H1 (cell line): ENCODE results near the gene SLC1A2. TPM values are rescaled to one million over a fixed set of nuclear protein-coding genes. Genes with fewer than 3 reads are reported as not detected.

Source experiments
- CTCF ChIA-PET: fragments of 300-600 bp; sonication (Branson Sonifier 250); formaldehyde crosslinking; loops from one replicate; lab custom pipeline; 2021; ENCODE audit not compliant: partially characterized antibody; lab: Charles Lee
- POLR2A ChIA-PET: fragments of 300-600 bp; sonication (Branson Sonifier 250); formaldehyde crosslinking; loops from one replicate; lab custom pipeline; 2021; ENCODE audit warnings: inconsistent platforms; ENCODE audit not compliant: partially characterized antibody; lab: Charles Lee
- DNase-seq, 2 experiments: peaks; one replicate each; pipeline versions ENCODE4 v3.0.0 to v3.0.0-alpha.2; 2010 to 2022; ENCODE audit warnings: low spot score in 2 of 2, low read depth in 1 of 2, mixed read lengths in 1 of 2
- FAIRE-seq: peaks from 2 replicates; lab custom pipeline; 2011; peaks lifted over from hg19 to GRCh38; lab: Jason Lieb, UNC
- H2AFZ ChIP-seq: 2 replicates; pipeline ENCODE4 v1.8.1; 2012; ENCODE audit warnings: low read length, inconsistent platforms
- H2AK5ac ChIP-seq: 2 replicates; pipeline ENCODE4 v1.6.1; 2013; ENCODE audit warnings: low read depth, low read length
- H2BK120ac ChIP-seq: replicated peaks from 2 replicates; pipeline ENCODE3; 2013; ENCODE audit warnings: low read depth, low read length, inconsistent platforms
- H2BK12ac ChIP-seq: 2 replicates; pipeline ENCODE4 v1.6.1; 2013; ENCODE audit warnings: low read depth, low read length
- H2BK15ac ChIP-seq: 2 replicates; pipeline ENCODE4 v1.6.1; 2013; ENCODE audit warnings: low read length
- H2BK20ac ChIP-seq: 2 replicates; pipeline ENCODE4 v1.6.1; 2013; ENCODE audit warnings: low read length
- H2BK5ac ChIP-seq: 2 replicates; pipeline ENCODE4 v1.6.1; 2013; ENCODE audit warnings: low read depth, low read length
- H3K14ac ChIP-seq: 2 replicates; pipeline ENCODE4 v1.6.1; 2013; ENCODE audit warnings: inconsistent platforms; ENCODE audit not compliant: insufficient read length
- H3K18ac ChIP-seq: 2 replicates; pipeline ENCODE4 v1.6.1; 2013; ENCODE audit warnings: low read length; ENCODE audit errors: extremely low read depth
- H3K23ac ChIP-seq: 2 replicates; pipeline ENCODE4 v1.6.1; 2013; ENCODE audit warnings: inconsistent platforms; ENCODE audit not compliant: insufficient read length
- H3K23me2 ChIP-seq: 2 replicates; pipeline ENCODE4 v1.6.1; 2013; ENCODE audit warnings: low read depth, low read length
- H3K27ac ChIP-seq: 2 replicates; pipeline ENCODE4 v1.6.1; 2011; ENCODE audit warnings: low read depth, low read length, inconsistent platforms
- H3K27me3 ChIP-seq, 4 experiments: replicated peaks in 1 of 4; 1 replicate in 1 of 4; 2 replicates in 3 of 4; pipeline versions ENCODE4 v1.6.1 to v1.8.1; 2011 to 2013; ENCODE audit warnings: low read length in 3 of 4, mild to moderate bottlenecking in 3 of 4, inconsistent platforms in 2 of 4, mixed read lengths in 2 of 4, moderate library complexity in 1 of 4; ENCODE audit not compliant: control insufficient read depth in 3 of 4, insufficient read depth in 3 of 4; ENCODE audit errors: extremely low read depth in 1 of 4
- H3K36me3 ChIP-seq, 4 experiments: 2 replicates each; pipeline versions ENCODE4 v1.6.1 to v1.8.1; 2011 to 2013; ENCODE audit warnings: mild to moderate bottlenecking in 4 of 4, low read length in 3 of 4, moderate library complexity in 2 of 4, control low read depth in 1 of 4, inconsistent platforms in 1 of 4; ENCODE audit not compliant: insufficient read depth in 4 of 4, control insufficient read depth in 2 of 4
- H3K4ac ChIP-seq: replicated peaks from 2 replicates; pipeline ENCODE3; 2013; ENCODE audit warnings: low read length, low read depth, mixed read lengths, inconsistent platforms; ENCODE audit not compliant: insufficient read length
- H3K4me1 ChIP-seq, 4 experiments: replicated peaks in 1 of 4; 1 replicate in 1 of 4; 2 replicates in 3 of 4; pipeline versions ENCODE4 v1.6.1 to v1.8.1; 2011 to 2013; ENCODE audit warnings: low read length in 3 of 4, inconsistent platforms in 2 of 4, mixed read lengths in 1 of 4; ENCODE audit not compliant: insufficient read depth in 4 of 4, control insufficient read depth in 3 of 4
- H3K4me2 ChIP-seq, 2 experiments: 2 replicates each; pipeline versions ENCODE4 v1.6.1 to v1.8.1; 2011 to 2013; ENCODE audit warnings: low read depth in 2 of 2, low read length in 2 of 2, control low read depth in 1 of 2, inconsistent platforms in 1 of 2, mild to moderate bottlenecking in 1 of 2; ENCODE audit not compliant: insufficient read depth in 1 of 2
- H3K4me3 ChIP-seq, 4 experiments: fragments of 200-600, 300-600 bp in 1 of 4; sonication (generic), shearing (Covaris generic), sonication (Bioruptor Twin) in 1 of 4; 2 replicates each; pipeline versions ENCODE4 v1.5.1 to v1.8.1; 2011 to 2016; ENCODE audit warnings: low read length in 4 of 4, low read depth in 3 of 4, control low read depth in 2 of 4, inconsistent platforms in 2 of 4, mild to moderate bottlenecking in 2 of 4, mixed read lengths in 1 of 4, moderate library complexity in 1 of 4; ENCODE audit not compliant: insufficient read depth in 2 of 4; ENCODE audit errors: extremely low read depth in 1 of 4
- H3K56ac ChIP-seq: replicated peaks from 2 replicates; pipeline ENCODE3; 2013; ENCODE audit warnings: low read depth, mild to moderate bottlenecking, mixed read lengths, low read length, inconsistent platforms; ENCODE audit not compliant: insufficient read length
- H3K79me1 ChIP-seq: 2 replicates; pipeline ENCODE4 v1.6.1; 2013; ENCODE audit warnings: low read depth, low read length, control low read depth
- H3K79me2 ChIP-seq, 2 experiments: 2 replicates each; pipeline versions ENCODE4 v1.6.1 to v1.8.1; 2012 to 2013; ENCODE audit warnings: low read length in 2 of 2, mild to moderate bottlenecking in 2 of 2, inconsistent platforms in 1 of 2; ENCODE audit not compliant: insufficient read depth in 2 of 2, control insufficient read depth in 1 of 2
- H3K9ac ChIP-seq, 4 experiments: replicated peaks in 1 of 4; 1 replicate in 1 of 4; 2 replicates in 3 of 4; pipeline versions ENCODE4 v1.6.1 to v1.8.1; 2011 to 2013; ENCODE audit warnings: low read depth in 3 of 4, low read length in 3 of 4, control low read depth in 2 of 4, mild to moderate bottlenecking in 2 of 4, moderate library complexity in 2 of 4, inconsistent platforms in 1 of 4; ENCODE audit errors: extremely low read depth in 1 of 4
- H3K9me3 ChIP-seq, 2 experiments: 2 replicates each; pipeline versions ENCODE4 v1.6.1 to v1.8.1; 2012 to 2013; ENCODE audit warnings: mild to moderate bottlenecking in 2 of 2, moderate library complexity in 2 of 2, control low read depth in 1 of 2, inconsistent platforms in 1 of 2, low read depth in 1 of 2, low read length in 1 of 2, mixed read lengths in 1 of 2; ENCODE audit not compliant: insufficient read depth in 2 of 2
- H4K20me1 ChIP-seq, 2 experiments: replicated peaks in 1 of 2; 2 replicates each; pipeline versions ENCODE3 to v1.8.1; 2011 to 2013; ENCODE audit warnings: inconsistent platforms in 2 of 2, low read length in 2 of 2, mild to moderate bottlenecking in 1 of 2; ENCODE audit not compliant: insufficient read depth in 2 of 2, control insufficient read depth in 1 of 2
- H4K5ac ChIP-seq: 2 replicates; pipeline ENCODE4 v1.6.1; 2013; ENCODE audit warnings: low read length, low read depth, mixed read lengths, inconsistent platforms; ENCODE audit not compliant: insufficient read length
- H4K8ac ChIP-seq: 2 replicates; pipeline ENCODE4 v1.8.0; 2013; ENCODE audit warnings: mild to moderate bottlenecking, moderate library complexity, low read length, inconsistent platforms; ENCODE audit not compliant: insufficient read depth; ENCODE audit errors: extremely low read depth
- H4K91ac ChIP-seq: replicated peaks from 2 replicates; pipeline ENCODE3; 2013; ENCODE audit warnings: low read length, mixed read lengths, inconsistent platforms; ENCODE audit not compliant: insufficient read length
- RBBP5 ChIP-seq: IDR thresholded peaks from 2 replicates; pipeline ENCODE4 v1.7.1; 2012; ENCODE audit warnings: low read depth, mild to moderate bottlenecking, inconsistent platforms, low read length, moderate library complexity, borderline replicate concordance
- RFX5 ChIP-seq: IDR thresholded peaks from 2 replicates; pipeline ENCODE4 v1.6.1; 2011; ENCODE audit warnings: low read depth, low read length, improper control_type of control experiment, borderline replicate concordance
- TEAD4 ChIP-seq: IDR thresholded peaks from 2 replicates; pipeline ENCODE4 v1.6.1; 2012; ENCODE audit warnings: low read depth, low read length, inconsistent platforms, mixed read lengths
- polyA plus RNA-seq, 7 experiments: library from polyadenylated mRNA; depleted of rRNA in 3 of 7; stranded (reverse) in 5 of 7; unstranded in 2 of 7; fragments of >200 nt in 5 of 7; fragments of 200-250 nt in 2 of 7; gene quantifications; 1 replicate in 5 of 7; 2 replicates in 1 of 7; 4 replicates in 1 of 7; pipeline versions ENCODE4 v1.2.1 to v1.2.3, GENCODE V29; 2011 to 2013; ENCODE audit warnings: missing spikeins in 2 of 7, mixed read lengths in 2 of 7
- total RNA-seq: library from RNA; stranded (reverse); fragmentation: NEBNext Ultra II Directional; extraction: Animal tissue kit (Norgen Biotek cat#: 25700); gene quantifications from 2 replicates; pipeline ENCODE4 v1.2.1, GENCODE V29; 2021

SLC1A2 gene
- total and polyA plus RNA-seq, 2 of the 8 experiments (the other 6 are each of a cell fraction or from before 2014, with no cell fraction given) = 0.57 to 1.2 TPM

GRCh38 chr11:35262735-35263134 is 156.6 kb downstream of the SLC1A2 start:
- Histone ChIP-seq H4K91ac (no peak overlapping the region), H3K4me1 (no peaks in the 10 kb centered on the region), H3K27ac (no peak overlapping the region), H3K23me2 (no peaks in the 10 kb centered on the region), H3K56ac (no peak overlapping the region), H3K27me3 (no peaks in the 10 kb centered on the region), H2BK20ac (no peak overlapping the region), H3K4me2 (no peak overlapping the region), H4K8ac (no peak overlapping the region), H3K4me3 (no peak overlapping the region), H3K79me1 (no peaks in the 10 kb centered on the region), H2BK120ac (no peak overlapping the region), H3K9ac (no peak overlapping the region), H2BK15ac (no peak overlapping the region), H3K9me3 (no peaks in the 10 kb centered on the region), H3K4ac (no peak overlapping the region), H4K5ac (no peak overlapping the region), H3K14ac (no peak overlapping the region), H2AFZ (no peak overlapping the region), H2BK5ac (no peak overlapping the region), H3K36me3 (no peaks in the 10 kb centered on the region), H2AK5ac (no peak overlapping the region), H4K20me1 (no peaks in the 10 kb centered on the region), H2BK12ac (no peak overlapping the region), H3K79me2 (no peaks in the 10 kb centered on the region), H3K23ac (no peak overlapping the region), H3K18ac (no peak overlapping the region)
- CTCF ChIA-PET = no interaction called here
- TF ChIP-seq TEAD4 = no peak
- TF ChIP-seq RFX5 = no peak
- no peak for TF ChIP-seq RBBP5
- FAIRE-seq = no peak
- POLR2A ChIA-PET = no interaction called here
- no peak for DNase-seq
